Activated gamma-delta T cell treated with anti-CD3 and anti-CD28 coated beads, Interleukin-2, amount 50 U/mL, for 16 hours (primary cell): Measurements from ENCODE around the gene APLP1.
"Not testable (repeated sequence)": the region's sequence is repeated elsewhere in the genome, so short reads cannot be mapped to it uniquely, and the experiment has no call there.

Experiments used
- DNase-seq: peaks from one replicate; pipeline ENCODE4 v3.0.0-alpha.2; 2020; ENCODE audit warnings: low read depth

APLP1 gene

DNA sequence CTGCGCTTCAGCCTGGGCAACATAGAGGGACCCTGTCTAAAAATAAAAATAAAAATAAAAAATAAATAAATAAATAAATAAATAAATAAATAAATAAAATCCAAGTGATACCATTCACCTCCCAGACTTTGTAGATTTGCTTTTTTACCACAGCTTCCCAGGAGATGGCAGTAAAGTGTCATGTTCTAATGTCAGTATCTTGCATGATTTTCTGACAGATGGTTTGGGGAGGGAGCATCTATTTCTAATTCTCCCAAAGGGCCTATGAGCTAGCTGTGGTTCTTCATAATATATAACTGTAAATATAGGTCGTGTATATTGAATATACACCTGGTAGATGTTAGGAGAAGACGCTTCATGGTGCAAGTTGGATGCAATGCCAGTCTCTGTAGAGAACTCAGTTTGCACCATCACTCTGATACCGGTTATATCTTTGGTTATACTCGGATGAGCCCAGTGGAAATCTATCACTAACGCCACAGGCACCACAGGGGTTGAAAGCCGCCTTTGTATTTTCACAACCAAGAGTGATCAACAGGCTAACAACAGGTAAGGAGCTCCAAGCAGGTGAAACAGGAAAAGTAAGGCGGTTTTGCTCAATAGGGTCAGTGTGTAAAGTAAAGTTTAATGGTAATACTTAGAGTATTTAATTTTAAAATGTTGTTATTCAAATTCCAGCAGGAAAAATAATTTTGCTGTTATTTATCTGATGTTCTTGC is 13.9 kb downstream of the APLP1 start:
- no peak for DNase-seq

DNA sequence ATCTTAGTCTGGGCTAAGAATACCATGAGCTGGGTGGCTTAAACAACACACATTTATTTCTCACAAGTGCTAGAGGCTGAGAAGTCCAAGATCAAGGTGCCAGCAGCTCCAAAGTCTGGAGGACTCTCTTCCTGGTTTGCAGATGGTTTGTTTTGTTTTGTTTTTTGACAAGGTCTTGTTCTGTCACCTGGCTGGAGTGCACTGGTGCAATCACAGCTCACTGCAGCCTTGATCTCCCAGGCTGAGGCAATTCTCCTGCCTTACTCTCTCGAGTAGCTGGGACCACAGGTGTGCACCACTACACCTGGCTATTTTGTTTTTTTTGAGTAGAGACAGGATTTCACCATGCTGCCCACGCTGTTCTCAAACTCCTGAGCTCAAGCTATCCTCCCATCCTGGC is 15.5 kb downstream of the APLP1 start:
- DNase-seq, result no peak

DNA sequence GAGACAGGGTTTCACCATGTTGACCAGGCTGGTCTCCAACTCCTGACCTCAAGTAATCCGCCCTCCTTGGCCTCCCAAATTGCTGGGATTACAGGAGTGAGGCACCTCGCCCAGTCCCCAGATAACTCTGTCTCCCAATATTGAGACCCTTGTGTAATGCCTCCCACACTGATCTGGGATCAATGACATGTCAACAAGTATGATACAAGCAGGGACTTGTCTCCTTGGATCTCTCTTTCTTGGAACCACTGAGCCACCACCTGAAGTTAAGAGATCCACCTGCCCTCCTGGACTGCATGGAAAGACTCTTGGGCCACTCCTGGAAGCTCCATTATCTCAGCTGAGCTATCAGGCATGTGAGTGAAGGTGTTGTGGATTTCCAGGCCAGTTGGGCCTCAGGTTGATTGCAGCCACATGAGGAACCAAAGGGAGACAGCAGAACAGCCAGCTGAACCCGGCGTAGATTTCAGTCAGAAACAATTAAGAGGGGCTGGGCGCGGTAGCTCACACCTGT is 16.9 kb downstream of the APLP1 start:
- DNase-seq, result no peak

DNA sequence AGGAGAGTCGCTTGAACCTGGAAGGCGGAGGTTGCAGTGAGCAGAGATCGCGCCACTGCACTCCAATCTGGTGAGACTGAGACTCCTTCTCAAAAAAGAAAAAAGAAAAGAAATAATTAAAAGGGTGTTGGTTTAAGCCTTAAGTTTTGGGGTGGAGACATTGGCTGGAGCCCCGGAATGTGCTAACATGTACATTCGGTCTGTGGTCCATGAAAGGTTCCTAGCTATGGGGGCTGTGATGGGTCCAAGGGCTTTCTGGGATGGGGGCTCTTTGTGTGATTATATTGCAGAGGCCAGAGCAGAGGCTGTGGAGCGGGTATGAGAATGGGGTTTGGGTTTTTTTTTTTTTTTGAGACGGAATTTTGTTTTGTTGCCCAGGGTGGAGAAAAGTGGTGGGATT is 17.5 kb downstream of the APLP1 start:
- no peak for DNase-seq

DNA sequence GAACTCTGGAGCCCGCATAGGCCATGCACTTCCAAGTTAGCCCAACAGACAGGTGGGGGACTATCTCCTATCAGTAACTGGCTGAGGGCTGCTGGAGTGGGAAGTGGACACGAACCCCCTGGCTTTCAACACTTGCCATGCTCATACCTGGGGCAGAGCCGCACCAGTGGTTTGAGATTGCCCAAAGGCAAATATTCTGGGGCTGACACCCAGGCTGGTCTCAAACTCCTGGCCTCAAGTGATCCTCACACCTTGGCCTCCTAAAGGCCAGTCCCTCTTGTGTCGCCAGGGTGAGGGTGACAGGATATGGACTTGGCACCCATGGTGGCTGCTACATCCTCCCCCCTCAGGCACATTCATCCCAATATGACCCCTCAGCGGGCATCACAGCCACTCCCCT is 18.8 kb downstream of the APLP1 start:
- DNase-seq, result no peak

DNA sequence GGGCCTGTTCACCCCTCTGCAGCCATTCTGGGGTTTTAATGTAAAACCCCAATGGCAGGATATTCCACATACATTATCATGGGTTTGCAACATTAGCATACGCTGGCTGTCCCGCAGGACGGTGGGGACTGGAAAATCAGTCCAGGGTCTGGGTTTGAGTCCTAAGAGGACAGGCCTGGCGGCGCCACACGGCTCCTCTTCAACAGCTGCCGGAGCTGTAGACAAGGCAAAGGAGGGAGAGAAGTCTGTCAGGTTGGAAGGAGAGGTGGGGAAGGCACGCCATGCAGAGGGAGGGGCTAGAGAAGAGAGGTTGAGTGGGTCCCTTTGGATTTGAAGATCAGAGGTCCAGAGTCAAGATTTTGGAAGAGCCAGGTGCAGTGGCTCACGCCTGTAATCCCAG is 20.0 kb downstream of the APLP1 start:
- no peak for DNase-seq

DNA sequence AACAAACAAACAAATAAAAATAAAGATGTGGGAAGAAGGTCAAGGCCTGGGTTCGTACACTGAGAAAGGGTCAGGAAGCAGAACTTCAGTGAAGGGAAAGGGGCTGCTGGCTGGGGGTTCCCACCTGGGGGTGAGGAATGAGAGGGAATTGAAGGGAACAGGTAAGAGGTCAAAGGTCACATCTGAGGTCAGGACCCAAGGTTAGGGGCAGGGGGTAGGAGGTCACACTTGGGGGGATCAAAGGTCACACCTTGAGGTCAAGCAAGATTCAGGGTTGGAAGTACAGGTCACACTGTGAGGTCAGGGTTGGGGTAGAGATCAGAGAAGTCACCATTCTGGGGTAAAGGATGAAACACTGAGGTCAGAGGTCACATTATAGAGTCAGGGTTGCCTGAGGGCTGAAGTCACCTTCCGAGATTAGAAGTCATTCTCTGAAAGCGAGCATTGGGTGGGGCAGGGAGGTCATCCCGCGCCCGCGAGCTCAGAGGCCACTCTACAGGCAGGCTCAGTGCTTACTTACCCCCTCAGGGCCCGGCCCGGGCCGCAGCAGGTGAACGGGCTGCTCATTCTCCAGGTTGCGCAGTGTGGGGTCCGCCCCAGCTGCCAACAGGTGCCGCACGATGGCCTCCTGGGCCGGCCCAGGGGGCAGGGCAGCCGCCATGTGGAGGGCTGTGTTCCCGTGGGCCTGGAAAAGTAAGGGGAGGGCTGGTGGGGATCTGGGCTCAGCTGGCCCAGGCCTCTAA is 21.2 kb downstream of the APLP1 start:
- no peak for DNase-seq

DNA sequence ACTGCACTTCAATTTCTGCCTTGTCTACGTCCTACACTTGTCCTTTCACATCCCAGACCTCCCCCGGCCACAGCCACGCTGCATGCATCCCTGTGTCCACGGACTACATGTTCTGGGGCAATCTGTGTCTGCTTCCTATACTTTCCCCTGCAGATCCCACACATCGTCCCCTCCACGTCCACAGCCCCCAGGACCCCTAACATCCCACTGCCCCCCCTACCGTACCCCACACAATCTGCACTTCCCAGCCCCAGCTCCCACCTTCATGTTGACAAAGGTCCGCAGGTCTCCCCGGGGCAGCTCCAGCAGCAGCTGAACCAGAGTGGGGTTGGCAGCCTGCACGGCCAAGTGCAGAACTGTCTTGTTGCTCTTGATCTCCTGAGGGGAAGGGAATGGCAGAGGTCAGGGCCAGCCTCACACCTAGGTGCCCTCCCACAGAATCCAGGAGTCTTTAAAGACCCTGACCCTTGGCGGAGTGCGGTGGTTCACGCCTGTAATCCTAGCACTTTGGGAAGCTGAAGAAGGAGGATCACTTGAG is 21.8 kb downstream of the APLP1 start:
- DNase-seq, result no peak

DNA sequence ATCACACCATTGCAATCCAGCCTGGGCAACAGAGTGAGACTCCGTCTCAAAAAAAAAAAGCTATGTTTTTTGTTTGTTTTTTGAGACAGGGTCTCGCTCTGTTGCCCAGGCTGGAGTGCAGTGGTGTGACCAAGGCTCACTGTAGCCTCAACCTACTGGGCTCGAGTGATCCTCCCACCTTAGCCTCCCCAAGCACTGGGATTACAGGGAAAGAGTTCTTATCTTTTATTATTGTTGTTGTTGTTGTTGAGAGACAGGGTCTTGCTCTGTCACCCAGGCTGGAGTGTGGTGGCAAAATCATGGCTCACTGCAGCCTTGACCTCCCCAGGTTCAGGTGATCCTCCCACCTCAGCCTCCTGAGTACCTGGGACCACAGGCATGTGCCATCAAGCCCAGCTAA is 23.4 kb downstream of the APLP1 start:
- not testable (repeated sequence) for DNase-seq

DNA sequence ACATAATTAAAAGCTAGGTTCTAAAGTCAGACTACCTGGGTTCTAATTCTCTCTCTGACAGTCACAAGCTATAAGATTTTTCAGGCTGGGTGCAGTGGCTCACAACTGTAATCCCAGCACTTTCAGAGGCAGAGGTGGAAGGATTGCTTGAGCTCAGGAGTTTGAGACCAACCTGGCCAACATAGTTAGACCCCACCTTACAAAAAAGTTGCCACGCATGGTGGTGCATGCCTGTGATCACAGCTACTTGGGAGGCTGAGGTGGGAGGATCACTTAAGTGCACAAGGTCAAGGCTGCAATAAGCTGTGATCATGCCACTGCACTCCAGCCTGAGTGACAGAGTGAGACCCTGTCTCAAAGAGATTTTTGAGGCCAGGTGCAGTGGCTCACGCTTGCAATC is 26.0 kb downstream of the APLP1 start:
- DNase-seq, result no peak

DNA sequence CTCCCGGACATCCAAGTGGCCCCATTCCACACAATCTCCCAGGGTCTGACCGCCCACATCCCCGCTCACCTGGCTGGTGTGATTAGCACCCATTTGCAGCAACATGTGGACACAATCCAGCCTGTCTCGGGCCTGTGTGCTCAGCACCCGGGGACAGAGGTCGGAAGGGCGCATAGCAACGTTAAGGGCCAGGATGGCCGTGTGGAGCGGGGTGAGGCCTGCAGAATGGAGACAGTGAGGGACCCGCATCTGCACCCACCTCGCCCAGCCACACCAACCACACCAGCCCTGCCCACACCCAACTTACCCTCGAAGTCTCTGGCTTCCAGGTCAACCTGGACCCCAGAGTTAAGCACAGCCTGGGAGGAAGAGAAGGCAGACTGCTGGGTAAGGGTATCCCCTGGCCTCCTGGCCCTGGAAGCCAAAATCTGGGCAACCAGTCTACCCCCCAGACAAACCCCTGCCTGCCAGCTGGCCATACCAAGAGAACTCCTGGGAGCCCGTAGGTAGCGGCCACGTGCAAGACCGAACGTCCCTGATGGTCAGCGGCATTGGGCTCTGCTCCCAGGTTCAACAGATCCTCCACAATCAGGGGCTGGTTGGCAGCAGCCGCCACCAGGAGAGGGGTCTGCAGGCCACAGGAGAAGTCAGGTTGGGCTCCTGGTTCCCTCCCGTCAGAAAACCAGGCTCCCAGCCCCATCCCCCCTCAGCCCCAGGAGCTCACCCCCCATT is 27.7 kb downstream of the APLP1 start:
- DNase-seq, result no peak

DNA sequence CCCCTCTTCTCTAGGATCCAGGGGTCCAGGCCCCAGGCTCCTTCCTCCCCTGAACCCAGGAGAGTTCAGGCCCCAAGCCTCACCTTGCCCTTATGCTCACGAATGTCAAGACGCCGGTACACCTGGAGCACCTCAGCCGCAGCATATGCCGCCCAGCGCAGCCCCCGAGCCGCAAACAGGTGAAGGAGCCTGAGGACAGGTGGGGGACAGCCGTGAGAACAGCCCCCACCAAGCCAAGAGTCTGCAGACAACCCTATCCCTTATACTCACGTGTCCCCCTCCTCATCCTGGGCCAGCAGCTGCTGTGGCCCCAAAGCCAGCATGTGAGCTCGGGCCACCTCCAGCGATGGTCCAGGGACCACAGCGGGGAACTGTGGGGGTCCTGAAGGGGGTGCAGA is 28.3 kb downstream of the APLP1 start:
- no peak for DNase-seq

DNA sequence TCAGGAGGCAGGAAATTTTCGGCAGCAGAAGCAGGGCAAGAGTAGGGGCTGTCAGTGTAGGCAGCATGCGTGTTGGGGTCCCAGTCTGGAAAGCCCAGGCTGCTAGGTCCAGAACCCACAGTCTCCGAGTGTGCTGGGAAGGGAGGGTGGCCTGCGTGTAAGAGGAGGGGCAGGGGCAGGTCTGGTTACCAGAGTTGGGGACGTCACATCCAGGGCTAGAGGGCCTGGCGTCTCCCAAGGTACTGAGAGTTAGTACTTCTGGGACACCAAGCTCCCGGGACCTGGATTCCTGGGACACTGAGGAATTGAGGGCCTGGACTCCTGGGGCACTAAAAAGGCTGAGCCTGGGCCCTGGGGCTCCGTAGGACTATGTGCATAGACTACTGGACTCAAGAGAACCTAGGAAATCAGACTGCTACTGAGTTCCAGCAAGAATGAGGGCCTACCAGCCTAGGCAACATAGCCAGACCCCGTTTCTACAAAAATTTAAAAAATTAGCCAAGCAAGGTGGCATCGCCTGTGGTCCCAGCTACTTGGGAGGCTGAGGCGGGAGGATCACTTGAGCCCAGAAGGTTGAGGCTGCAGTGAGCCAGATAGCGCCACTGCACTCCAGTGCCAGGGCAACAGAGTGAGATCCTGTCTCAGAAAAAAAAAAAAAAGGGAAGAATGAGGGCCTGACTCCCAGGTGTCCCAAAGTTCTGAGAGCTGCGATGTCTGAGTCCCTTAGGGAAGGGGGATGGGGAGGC is 29.5 kb downstream of the APLP1 start:
- no peak for DNase-seq

DNA sequence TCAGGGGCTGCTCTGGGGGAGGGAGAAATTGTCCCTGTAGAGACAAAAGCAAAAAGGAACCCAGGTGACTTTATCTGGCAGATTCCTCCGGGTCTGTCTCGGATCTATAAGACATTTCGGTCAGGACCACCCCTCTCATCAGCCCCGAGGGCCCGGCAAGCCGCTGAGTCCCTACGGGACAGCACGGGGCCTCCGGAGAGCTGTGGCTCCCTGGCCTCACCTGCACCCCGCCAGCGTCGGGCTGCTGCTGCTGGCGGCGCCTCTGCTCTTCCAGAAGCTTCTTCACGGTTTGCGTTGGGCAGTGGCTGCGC is 30.1 kb downstream of the APLP1 start:
- DNase-seq, result no peak

DNA sequence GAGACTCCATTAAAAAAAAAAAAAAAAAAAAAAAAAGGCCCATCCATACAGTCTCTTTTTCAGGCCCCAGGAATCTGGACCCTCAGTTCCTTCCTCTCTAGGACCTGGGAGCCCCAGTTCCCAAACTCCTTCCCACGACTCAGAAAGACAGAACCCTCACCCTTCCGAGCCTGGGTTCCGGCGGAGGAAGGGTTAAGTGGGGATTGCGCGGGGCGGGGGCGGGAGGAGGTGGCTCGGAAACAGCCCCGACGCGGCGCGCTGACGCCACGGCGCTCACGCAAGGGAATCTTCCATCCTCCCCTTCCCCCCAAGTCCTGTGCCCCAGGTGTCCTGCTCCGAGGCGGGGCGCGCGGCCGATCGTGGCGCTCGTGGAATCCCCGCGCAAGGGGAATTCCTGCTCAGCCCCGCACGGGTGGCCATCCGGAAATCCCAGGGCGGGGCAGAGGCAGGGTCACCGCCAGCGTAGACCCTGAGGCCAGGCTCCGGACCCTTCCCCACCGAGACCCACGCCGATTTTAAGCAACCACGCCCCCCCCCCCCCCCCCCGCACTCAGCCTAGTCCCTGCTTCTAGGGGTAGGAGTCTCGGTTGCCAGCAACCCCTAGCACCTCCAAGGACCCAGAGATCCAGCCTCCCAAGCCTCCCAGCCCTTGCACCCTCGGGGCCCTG is 31.3 kb downstream of the APLP1 start:
- DNase-seq, result peak; percentile 74

DNA sequence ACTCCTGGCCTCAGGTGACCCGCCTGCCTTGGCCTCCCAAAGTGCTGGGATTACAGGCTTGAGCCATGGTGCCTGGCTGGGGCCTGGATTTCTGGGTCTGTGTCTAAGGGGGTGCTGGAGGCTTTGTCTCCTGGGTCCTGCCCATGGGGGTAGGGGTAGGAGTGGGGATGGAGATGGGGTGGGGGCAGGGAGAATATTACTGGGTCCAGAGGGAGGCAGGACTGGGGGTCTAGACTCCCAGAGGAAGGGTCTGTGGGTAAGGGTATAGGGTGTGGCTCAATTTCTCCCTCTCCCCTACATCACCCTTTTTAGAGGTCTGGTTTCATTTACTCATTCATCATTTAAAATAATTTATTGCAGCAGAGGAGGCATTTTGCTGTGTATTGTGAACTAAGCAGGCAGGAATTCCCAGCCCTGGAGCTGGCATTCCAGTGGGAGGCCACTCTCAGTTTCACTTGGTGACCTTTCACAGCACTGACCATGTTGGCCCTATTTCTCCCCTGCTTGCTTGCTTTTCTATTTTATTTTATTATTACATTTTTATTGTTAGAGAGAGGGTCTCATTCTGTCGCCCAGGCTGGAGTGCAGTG is 32.8 kb downstream of the APLP1 start:
- no peak for DNase-seq

DNA sequence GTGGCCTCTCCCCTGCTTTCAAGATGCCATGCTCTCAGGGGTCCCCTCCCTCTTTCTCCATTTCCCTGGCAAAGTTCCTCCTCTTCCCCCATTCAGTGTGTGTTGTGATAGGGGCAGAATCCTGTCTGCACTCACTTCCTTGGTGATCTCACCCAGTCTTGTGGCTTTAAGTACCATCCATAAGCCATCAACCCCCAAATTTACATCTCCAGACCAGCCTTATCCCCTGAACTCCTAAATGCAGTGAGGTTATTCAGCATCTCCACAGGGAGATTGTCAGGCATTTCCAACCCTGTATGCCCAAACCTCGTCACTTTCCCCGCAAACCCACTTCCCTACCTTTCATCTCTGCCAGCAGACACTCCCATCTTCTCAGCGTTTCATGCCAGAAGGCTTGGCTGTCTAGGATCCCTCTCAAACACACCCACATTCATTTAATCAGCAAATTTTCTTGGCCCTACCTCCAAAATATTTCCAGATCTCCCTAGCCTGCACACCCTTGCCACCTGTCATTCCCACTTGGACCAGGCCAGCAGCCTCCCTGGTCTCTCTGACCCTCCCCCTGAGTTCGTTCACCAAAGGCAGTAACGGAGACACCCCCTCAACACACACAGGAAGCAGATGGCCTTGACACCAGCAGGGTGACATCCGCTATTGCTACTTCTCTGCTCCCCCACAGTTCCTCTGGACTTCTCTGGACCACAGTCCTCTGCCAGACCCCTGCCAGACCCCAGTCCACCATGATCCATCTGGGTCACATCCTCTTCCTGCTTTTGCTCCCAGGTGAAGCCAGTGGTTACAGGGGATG is 33.7 kb downstream of the APLP1 start, which contains the start of gene HCST:
Gene HCST (plus strand): TSS at position 676 of the 808 bp plus-strand sequence. CDS start 65 bp downstream, at position 741.
- DNase-seq, result no peak

DNA sequence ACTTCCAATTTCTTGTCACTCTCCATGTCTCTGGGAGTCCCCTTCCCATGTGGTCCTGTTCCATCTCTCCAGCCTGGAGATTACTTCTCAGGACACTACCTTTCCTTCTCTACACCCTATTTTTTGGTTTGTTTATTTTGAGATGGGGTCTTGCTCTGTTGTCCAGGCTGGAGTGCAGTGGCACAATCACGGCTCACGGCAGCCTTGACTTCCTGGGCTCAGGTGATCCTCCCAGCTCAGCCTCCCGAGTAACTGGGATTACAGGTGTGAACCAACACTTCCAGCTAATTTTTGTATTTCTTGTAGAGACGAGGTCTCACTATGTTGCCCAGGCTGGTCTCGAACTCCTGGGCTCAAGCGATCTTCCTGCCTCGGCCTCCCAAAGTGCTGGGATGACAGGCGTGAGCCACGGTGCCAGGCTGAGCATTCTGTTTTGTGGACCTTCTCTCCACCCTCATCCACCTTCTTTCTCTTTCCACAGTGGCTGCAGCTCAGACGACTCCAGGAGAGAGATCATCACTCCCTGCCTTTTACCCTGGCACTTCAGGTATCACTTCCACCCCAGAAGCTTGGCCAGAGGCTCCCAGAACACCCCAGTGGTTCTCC is 34.6 kb downstream of the APLP1 start:
- DNase-seq, result no peak

DNA sequence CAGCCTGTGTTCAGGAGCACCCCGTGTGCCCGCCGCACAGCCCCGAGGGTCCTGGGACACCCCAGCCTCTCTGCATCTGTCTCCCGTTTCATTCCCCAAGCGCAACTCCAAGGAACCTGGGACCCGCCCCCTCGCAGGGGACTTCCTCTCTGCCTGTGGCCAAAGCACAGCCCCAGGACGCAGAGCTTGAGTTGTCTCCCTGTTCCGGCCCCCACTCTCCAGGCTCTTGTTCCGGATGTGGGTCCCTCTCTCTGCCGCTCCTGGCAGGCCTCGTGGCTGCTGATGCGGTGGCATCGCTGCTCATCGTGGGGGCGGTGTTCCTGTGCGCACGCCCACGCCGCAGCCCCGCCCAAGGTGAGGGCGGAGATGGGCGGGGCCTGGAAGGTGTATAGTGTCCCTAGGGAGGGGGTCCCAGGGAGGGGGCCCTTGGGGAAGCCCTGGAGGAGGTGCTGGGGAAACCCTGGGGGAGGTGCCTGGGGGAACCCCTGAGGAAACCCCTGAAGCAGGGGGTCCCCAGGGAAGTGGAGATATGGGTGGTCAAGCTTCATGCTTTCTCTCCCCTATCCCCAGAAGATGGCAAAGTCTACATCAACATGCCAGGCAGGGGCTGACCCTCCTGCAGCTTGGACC is 35.3 kb downstream of the APLP1 start:
- peak; percentile 85 for DNase-seq
